ENCODE results near the gene PTCH2. TPM values are rescaled to one million over a fixed set of nuclear protein-coding genes. Genes with fewer than 3 reads are reported as not detected.

PTCH2 gene
- total RNA-seq, 2 experiments from 2014 or later: 0.61 to 0.62 TPM

GRCh38 chr1:44835738-44836675, 7.0 kb downstream of the PTCH2 start:
- intact Hi-C loops (cut with micrococcal nuclease): loop anchor here (2.0 to 5.0 kb wide), 3 partner anchors 177 to 656 kb away; partner anchors contain the start of genes TESK2 and UROD
- H3K4me1 Mint-ChIP-seq (ENCODE audit: low read depth): peaks cover 8% of the 10 kb centered on the region
- ChIA-PET POLR2A (no interaction called here), CTCF (interaction anchor here (0.6 to 3.7 kb wide), 20 partner anchors 9 to 853 kb away, joined by 3 to 21 read pairs (median 4); partner anchors contain the start of genes HECTD3, PLK3 and UROD)
- no peaks in the 10 kb centered on the region for H3K9me3 Mint-ChIP-seq
- H3K36me3 Mint-ChIP-seq: no peaks in the 10 kb centered on the region
- H3K4me3 Mint-ChIP-seq: no peak overlapping the region
- H3K27me3 Mint-ChIP-seq: peaks cover 6% of the 10 kb centered on the region
- no peak overlapping the region for H3K27ac Mint-ChIP-seq
- peak; percentile 94 for DNase-seq

GRCh38 chr1:44834328-44834727, 8.7 kb downstream of the PTCH2 start:
- no peak for DNase-seq
- ChIA-PET CTCF (interaction anchor here (0.9 to 3.7 kb wide), 6 partner anchors 12 to 465 kb away, joined by 3 to 21 read pairs (median 13); partner anchors contain the start of gene HECTD3), POLR2A (no interaction called here)
- H3K27me3 Mint-ChIP-seq: peaks cover under 1% of the 10 kb centered on the region
- no peaks in the 10 kb centered on the region for H3K9me3 Mint-ChIP-seq
- H3K27ac Mint-ChIP-seq: no peak overlapping the region
- no peak overlapping the region for H3K4me3 Mint-ChIP-seq
- intact Hi-C loops (cut with micrococcal nuclease): no loop called here
- H3K36me3 Mint-ChIP-seq: no peaks in the 10 kb centered on the region
- H3K4me1 Mint-ChIP-seq (ENCODE audit: low read depth): peaks cover 8% of the 10 kb centered on the region

- CTCF ChIA-PET: no interaction called here
- intact Hi-C loops (cut with micrococcal nuclease): no loop called here
- Mint-ChIP-seq H3K27ac (no peak overlapping the region), H3K4me3 (no peak overlapping the region), H3K4me1 (ENCODE audit: low read depth) (peaks cover 8% of the 10 kb centered on the region), H3K9me3 (no peaks in the 10 kb centered on the region), H3K36me3 (no peaks in the 10 kb centered on the region), H3K27me3 (no peaks in the 10 kb centered on the region)
- POLR2A ChIA-PET: interaction anchor here (1.4 kb wide), 1 partner anchor 11 kb away, joined by 4 read pairs; no protein-coding TSS in a partner anchor
- no peak for DNase-seq
Measured at GRCh38 chr1:44832056-44832705, 10.9 kb downstream of the PTCH2 start.

- DNase-seq: no peak
- no peaks in the 10 kb centered on the region for H3K9me3 Mint-ChIP-seq
- CTCF ChIA-PET: no interaction called here
- intact Hi-C loops (cut with micrococcal nuclease): no loop called here
- peaks cover 8% of the 10 kb centered on the region for H3K4me1 Mint-ChIP-seq (ENCODE audit: low read depth)
- H3K36me3 Mint-ChIP-seq: no peaks in the 10 kb centered on the region
- H3K27me3 Mint-ChIP-seq: no peaks in the 10 kb centered on the region
- no peak overlapping the region for H3K27ac Mint-ChIP-seq
- POLR2A ChIA-PET: interaction anchor here (1.4 kb wide), 1 partner anchor 10 kb away, joined by 4 read pairs; no protein-coding TSS in a partner anchor
- H3K4me3 Mint-ChIP-seq: no peak overlapping the region
Measured at GRCh38 chr1:44831516-44831915, 11.5 kb downstream of the PTCH2 start.

- no peak for DNase-seq
- CTCF ChIA-PET: interaction anchor here (0.8 to 1.2 kb wide), 3 partner anchors 37 to 181 kb away, joined by 3 read pairs; partner anchors contain the start of gene UROD
- intact Hi-C loops (cut with micrococcal nuclease): no loop called here
- H3K4me1 Mint-ChIP-seq (ENCODE audit: low read depth): peaks cover 5% of the 10 kb centered on the region
- no peaks in the 10 kb centered on the region for H3K27me3 Mint-ChIP-seq
- no peak overlapping the region for H3K27ac Mint-ChIP-seq
- no peaks in the 10 kb centered on the region for H3K9me3 Mint-ChIP-seq
- no peak overlapping the region for H3K4me3 Mint-ChIP-seq
- H3K36me3 Mint-ChIP-seq: no peaks in the 10 kb centered on the region
- POLR2A ChIA-PET: interaction anchor here (1.5 kb wide), 1 partner anchor 10 kb away, joined by 8 read pairs; no protein-coding TSS in a partner anchor
Measured at GRCh38 chr1:44830900-44831304, 12.2 kb downstream of the PTCH2 start.

GRCh38 chr1:44829506-44830384, 13.3 kb downstream of the PTCH2 start:
- H3K36me3 Mint-ChIP-seq: no peaks in the 10 kb centered on the region
- no peaks in the 10 kb centered on the region for H3K9me3 Mint-ChIP-seq

GRCh38 chr1:44828841-44829440, 14.1 kb downstream of the PTCH2 start:
- Mint-ChIP-seq H3K4me1 (ENCODE audit: low read depth) (no peaks in the 10 kb centered on the region), H3K27me3 (no peaks in the 10 kb centered on the region), H3K9me3 (no peaks in the 10 kb centered on the region), H3K27ac (no peak overlapping the region), H3K36me3 (no peaks in the 10 kb centered on the region), H3K4me3 (no peak overlapping the region)
- POLR2A ChIA-PET: interaction anchor here (0.9 to 1.7 kb wide), 2 partner anchors 10 to 107 kb away, joined by 3 to 8 read pairs; no protein-coding TSS in a partner anchor
- CTCF ChIA-PET: no interaction called here
- intact Hi-C loops (cut with micrococcal nuclease): no loop called here
- no peak for DNase-seq

More at GRCh38 chr1:44829506-44830384, 13.3 kb downstream of the PTCH2 start:
- Mint-ChIP-seq H3K27ac (no peak overlapping the region), H3K27me3 (no peaks in the 10 kb centered on the region), H3K4me1 (ENCODE audit: low read depth) (no peaks in the 10 kb centered on the region), H3K4me3 (no peak overlapping the region)
- intact Hi-C loops (cut with micrococcal nuclease): no loop called here
- POLR2A ChIA-PET: interaction anchor here (0.9 to 1.7 kb wide), 3 partner anchors 9 to 108 kb away, joined by 3 to 8 read pairs (median 8); no protein-coding TSS in a partner anchor
- CTCF ChIA-PET: interaction anchor here (1.0 to 1.2 kb wide), 2 partner anchors 37 to 182 kb away, joined by 3 read pairs; partner anchors contain the start of gene UROD
- DNase-seq: no peak

- H3K4me3 Mint-ChIP-seq: no peak overlapping the region
- ChIA-PET POLR2A (interaction anchor here (1.1 kb wide), 1 partner anchor 107 kb away, joined by 3 read pairs; no protein-coding TSS in a partner anchor), CTCF (no interaction called here)
Measured at GRCh38 chr1:44828003-44828651, 14.9 kb downstream of the PTCH2 start.

GRCh38 chr1:44827197-44828002, 15.7 kb downstream of the PTCH2 start:
- no peaks in the 10 kb centered on the region for H3K4me1 Mint-ChIP-seq (ENCODE audit: low read depth)
- H3K27ac Mint-ChIP-seq: no peak overlapping the region
- no peaks in the 10 kb centered on the region for H3K36me3 Mint-ChIP-seq
- intact Hi-C loops (cut with micrococcal nuclease): no loop called here
- H3K9me3 Mint-ChIP-seq: no peaks in the 10 kb centered on the region
- no peak overlapping the region for H3K4me3 Mint-ChIP-seq
- DNase-seq: no peak
- POLR2A ChIA-PET: interaction anchor here (1.1 kb wide), 1 partner anchor 106 kb away, joined by 3 read pairs; no protein-coding TSS in a partner anchor
- CTCF ChIA-PET: interaction anchor here (1.2 to 1.5 kb wide), 2 partner anchors 9 to 34 kb away, joined by 5 to 10 read pairs; no protein-coding TSS in a partner anchor
- no peaks in the 10 kb centered on the region for H3K27me3 Mint-ChIP-seq

More at GRCh38 chr1:44828003-44828651, 14.9 kb downstream of the PTCH2 start:
- intact Hi-C loops (cut with micrococcal nuclease): no loop called here
- no peaks in the 10 kb centered on the region for H3K4me1 Mint-ChIP-seq (ENCODE audit: low read depth)
- H3K9me3 Mint-ChIP-seq: no peaks in the 10 kb centered on the region
- no peaks in the 10 kb centered on the region for H3K27me3 Mint-ChIP-seq
- DNase-seq: no peak
- no peak overlapping the region for H3K27ac Mint-ChIP-seq
- H3K36me3 Mint-ChIP-seq: no peaks in the 10 kb centered on the region

All from activated CD4-positive, alpha-beta memory T cell treated with anti-CD3 and anti-CD28 coated beads for 36 hours (primary cell).